Caco-2 (cell line): Measurements from ENCODE around the gene TMX4. TPM values are rescaled to one million over a fixed set of nuclear protein-coding genes. Genes with fewer than 3 reads are reported as not detected.
"Not testable (repeated sequence)": the region's sequence is repeated elsewhere in the genome, so short reads cannot be mapped to it uniquely, and the experiment has no call there.

Experiments used
- BruUV-seq: library from RNA; stranded (reverse); fragments of 400-500 nt; replicated peaks from 2 replicates; lab custom pipeline; 2021; lab: Mats Ljungman, UMichigan
- CTCF ChIA-PET: fragments of 300-600 bp; sonication (Branson Sonifier 250); formaldehyde crosslinking; loops from one replicate; lab custom pipeline; 2022; ENCODE audit warnings: antibody characterized with exemption; lab: Charles Lee
- POLR2A ChIA-PET: fragments of 300-600 bp; sonication (Branson Sonifier 250); formaldehyde crosslinking; loops from one replicate; lab custom pipeline; 2022; ENCODE audit warnings: antibody characterized with exemption; lab: Charles Lee
- DNase-seq, 2 experiments: peaks; one replicate each; pipeline versions ENCODE4 v3.0.0 to v3.0.0-alpha.2; 2020 to 2022
- H3K27me3 ChIP-seq: replicated peaks from 2 replicates; pipeline ENCODE4 v1.6.0; 2011; ENCODE audit warnings: low read length; ENCODE audit not compliant: control insufficient read depth, insufficient read depth
- H3K36me3 ChIP-seq: 2 replicates; pipeline ENCODE4 v1.5.1; 2011; ENCODE audit warnings: low read length; ENCODE audit not compliant: control insufficient read depth, insufficient read depth
- H3K4me1 ChIP-seq: fragments of 250-450 bp; sonication (Bioruptor Pico); 2 replicates; pipeline ENCODE4 v1.5.1; 2020; ENCODE audit warnings: mild to moderate bottlenecking
- H3K4me3 ChIP-seq: 2 replicates; pipeline ENCODE4 v1.5.1; 2011; ENCODE audit warnings: low read depth, mild to moderate bottlenecking, control low read depth, low read length
- H3K9me3 ChIP-seq: fragments of 250-450 bp; sonication (Bioruptor Pico); 2 replicates; pipeline ENCODE4 v1.5.1; 2020; ENCODE audit warnings: mild to moderate bottlenecking, moderate library complexity
- H3K27ac Mint-ChIP-seq: one replicate; pipeline ENCODE4 v1.8.0; 2022; ENCODE audit warnings: mixed read lengths; ENCODE audit not compliant: unreplicated experiment
- H3K27me3 Mint-ChIP-seq: one replicate; pipeline ENCODE4 v1.8.0; 2022; ENCODE audit warnings: mixed read lengths; ENCODE audit not compliant: insufficient read depth, unreplicated experiment
- H3K36me3 Mint-ChIP-seq: one replicate; pipeline ENCODE4 v1.8.0; 2022; ENCODE audit warnings: mild to moderate bottlenecking, mixed read lengths; ENCODE audit not compliant: insufficient read depth, unreplicated experiment
- H3K4me1 Mint-ChIP-seq: one replicate; pipeline ENCODE4 v1.8.0; 2022; ENCODE audit warnings: low read depth, mixed read lengths; ENCODE audit not compliant: unreplicated experiment
- H3K4me3 Mint-ChIP-seq: one replicate; pipeline ENCODE4 v1.8.0; 2022; ENCODE audit warnings: mild to moderate bottlenecking, moderate library complexity, mixed read lengths; ENCODE audit not compliant: unreplicated experiment
- H3K9me3 Mint-ChIP-seq: one replicate; pipeline ENCODE4 v1.8.0; 2022; ENCODE audit warnings: mixed read lengths; ENCODE audit not compliant: unreplicated experiment
- CTCF ChIP-seq, 2 experiments: fragments of 200-600 bp in 1 of 2; IDR thresholded peaks; 1 replicate in 1 of 2; 2 replicates in 1 of 2; pipeline versions ENCODE4 v1.5.1 to v1.8.0; 2011 to 2022; ENCODE audit warnings: antibody characterized with exemption in 1 of 2, control low read depth in 1 of 2, inconsistent platforms in 1 of 2, low read depth in 1 of 2, low read length in 1 of 2, mild to moderate bottlenecking in 1 of 2, moderate library complexity in 1 of 2; ENCODE audit not compliant: insufficient read depth in 1 of 2, severe bottlenecking in 1 of 2, unreplicated experiment in 1 of 2
- intact Hi-C: fragments of 100-400 bp; cut with micrococcal nuclease; formaldehyde crosslinking; loops from one replicate; pipeline ENCODE4 v1.10.0; 2022; ENCODE audit not compliant: unreplicated experiment
- total RNA-seq: library from RNA; stranded (reverse); gene quantifications from 2 replicates; pipeline ENCODE4 v1.2.3, GENCODE V29; 2022

Gene TMX4
- total RNA-seq, 1 experiment from 2014 or later, result 17.0 TPM

GRCh38 chr20:7959484-7959883 is 60.1 kb downstream of the TMX4 start:
- Histone ChIP-seq H3K27me3 (no peaks in the 10 kb centered on the region), H3K9me3 (no peaks in the 10 kb centered on the region; the same call in 1 of the 2 replicates), H3K36me3 (no peaks in the 10 kb centered on the region), H3K4me1 (no peaks in the 10 kb centered on the region), H3K4me3 (no peak overlapping the region)
- Mint-ChIP-seq H3K36me3 (no peaks in the 10 kb centered on the region), H3K4me1 (peaks cover 10% of the 10 kb centered on the region), H3K27ac (no peak overlapping the region), H3K4me3 (no peak overlapping the region), H3K27me3 (peaks cover 17% of the 10 kb centered on the region), H3K9me3 (peaks cover 23% of the 10 kb centered on the region)
- DNase-seq, result no peak
- ChIA-PET CTCF (no interaction called here), POLR2A (no interaction called here)
- TF ChIP-seq CTCF (IDR thresholded peaks at IDR 0.05; ENCODE audit: insufficient read depth in 1 of 2, low read depth in 1 of 2, low read length in 1 of 2, severe bottlenecking in 1 of 2, unreplicated experiment in 1 of 2), result no peak
- no TSS peak for BruUV-seq
- intact Hi-C loops, result no loop called here

- H3K27me3 ChIP-seq, H3K36me3 ChIP-seq, H3K4me1 Mint-ChIP-seq, H3K4me3 Mint-ChIP-seq, intact Hi-C loops, H3K9me3 ChIP-seq, CTCF ChIA-PET, H3K4me3 ChIP-seq, BruUV-seq, H3K27ac Mint-ChIP-seq, POLR2A ChIA-PET, H3K4me1 ChIP-seq, H3K36me3 Mint-ChIP-seq: not testable (repeated sequence)
- peak in 1 of 2 experiments; percentile 6 for DNase-seq
- Mint-ChIP-seq H3K9me3 (peaks cover 23% of the 10 kb centered on the region), H3K27me3 (peaks cover 19% of the 10 kb centered on the region)
These were observed 63.0 kb downstream of the TMX4 start for GRCh38 chr20:7956561-7956960.

DNA sequence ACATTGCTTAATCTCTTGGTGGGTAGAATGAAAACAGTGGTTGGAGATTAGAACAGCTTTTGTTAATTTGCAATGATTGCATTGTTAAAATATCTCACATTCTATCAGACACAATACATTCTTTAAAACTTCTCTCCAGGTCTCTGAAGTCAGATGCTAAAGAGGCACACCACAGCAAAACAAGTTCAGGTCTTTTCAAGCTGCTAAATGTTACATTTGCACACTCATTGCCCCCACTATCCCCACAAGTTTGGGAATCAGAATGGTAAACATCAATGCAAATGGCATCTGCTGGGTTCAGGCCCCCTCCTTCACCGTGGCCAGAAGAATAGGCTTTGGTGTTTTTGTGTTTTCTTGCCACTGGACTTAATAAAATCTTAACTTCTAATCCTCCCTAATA is 69.2 kb downstream of the TMX4 start:
- no peaks in the 10 kb centered on the region for H3K4me1 ChIP-seq
- DNase-seq, result no peak
- BruUV-seq, result no TSS peak
- no peaks in the 10 kb centered on the region for H3K36me3 ChIP-seq
- TF ChIP-seq CTCF (IDR thresholded peaks at IDR 0.05; ENCODE audit: insufficient read depth in 1 of 2, low read depth in 1 of 2, low read length in 1 of 2, severe bottlenecking in 1 of 2, unreplicated experiment in 1 of 2), result no peak
- Mint-ChIP-seq H3K36me3 (no peaks in the 10 kb centered on the region), H3K4me3 (no peak overlapping the region), H3K27ac (no peak overlapping the region), H3K4me1 (no peaks in the 10 kb centered on the region), H3K9me3 (peaks cover 7% of the 10 kb centered on the region), H3K27me3 (peaks cover 22% of the 10 kb centered on the region)
- no peaks in the 10 kb centered on the region for H3K27me3 ChIP-seq
- intact Hi-C loops, result no loop called here
- POLR2A ChIA-PET, result no interaction called here
- CTCF ChIA-PET, result no interaction called here
- no peaks in the 10 kb centered on the region for H3K9me3 ChIP-seq
- no peak overlapping the region for H3K4me3 ChIP-seq

DNA sequence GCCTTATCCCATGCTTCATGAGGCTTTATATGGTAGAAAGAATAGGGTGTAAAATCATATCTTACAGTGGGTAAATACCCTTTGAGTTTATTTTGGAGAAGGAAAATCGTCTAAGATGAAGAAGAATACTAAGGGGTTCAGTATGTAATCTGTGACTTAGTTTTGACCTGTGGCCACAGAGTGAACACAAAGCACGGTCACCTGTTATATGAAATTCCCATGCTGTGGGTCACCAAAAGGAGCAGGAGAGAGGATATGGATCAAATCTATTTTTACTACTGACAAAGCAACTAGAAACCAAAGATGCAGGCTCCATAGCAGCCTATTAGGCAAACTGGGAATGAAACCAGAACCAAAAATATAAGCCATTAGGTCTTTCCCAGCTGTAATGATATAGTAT is 75.7 kb downstream of the TMX4 start:
- Histone ChIP-seq H3K27me3 (no peaks in the 10 kb centered on the region), H3K4me3 (no peak overlapping the region), H3K36me3 (no peaks in the 10 kb centered on the region), H3K4me1 (no peaks in the 10 kb centered on the region), H3K9me3 (peaks cover 7% of the 10 kb centered on the region; the same call in 1 of the 2 replicates)
- intact Hi-C loops, result no loop called here
- Mint-ChIP-seq H3K27ac (no peak overlapping the region), H3K4me1 (no peaks in the 10 kb centered on the region), H3K9me3 (peaks cover 18% of the 10 kb centered on the region), H3K36me3 (no peaks in the 10 kb centered on the region), H3K27me3 (peaks cover 16% of the 10 kb centered on the region), H3K4me3 (no peak overlapping the region)
- no TSS peak for BruUV-seq
- DNase-seq, result no peak
- CTCF ChIA-PET, result interaction anchor here (0.6 kb wide), 1 partner anchor 647 kb away, joined by 3 read pairs; no protein-coding TSS in a partner anchor
- POLR2A ChIA-PET, result no interaction called here
- TF ChIP-seq CTCF (IDR thresholded peaks at IDR 0.05; ENCODE audit: insufficient read depth in 1 of 2, low read depth in 1 of 2, low read length in 1 of 2, severe bottlenecking in 1 of 2, unreplicated experiment in 1 of 2), result no peak
